HEK293T (cell line): Measurements from ENCODE around the gene RABL6.

Source experiments
- ARNT ChIP-seq: fragments of 450-650 bp; IDR thresholded peaks from 2 replicates; pipeline ENCODE4 v1.6.1; 2017; ENCODE audit warnings: mild to moderate bottlenecking
- ELF4 ChIP-seq: fragments of 450-650 bp; IDR thresholded peaks from 2 replicates; pipeline ENCODE4 v1.6.1; 2017; ENCODE audit warnings: antibody characterized with exemption
- FOXA1 ChIP-seq: fragments of 450-650 bp; IDR thresholded peaks from 2 replicates; pipeline ENCODE4 v1.6.1; 2016; ENCODE audit warnings: mild to moderate bottlenecking
- FOXK2 ChIP-seq: fragments of 450-650 bp; IDR thresholded peaks from 2 replicates; pipeline ENCODE4 v1.6.1; 2016; ENCODE audit warnings: mild to moderate bottlenecking
- HDGF ChIP-seq: fragments of 450-650 bp; IDR thresholded peaks from 2 replicates; pipeline ENCODE4 v1.6.1; 2017; ENCODE audit warnings: antibody characterized with exemption, borderline replicate concordance
- LEF1 ChIP-seq: fragments of 450-650 bp; IDR thresholded peaks from 2 replicates; pipeline ENCODE4 v1.6.1; 2017; ENCODE audit warnings: mild to moderate bottlenecking, borderline replicate concordance
- PKNOX1 ChIP-seq: fragments of 450-650 bp; IDR thresholded peaks from 2 replicates; pipeline ENCODE4 v1.6.1; 2016
- SP1 ChIP-seq: fragments of 450-650 bp; IDR thresholded peaks from 2 replicates; pipeline ENCODE4 v1.6.1; 2017
- SUZ12 ChIP-seq: fragments of 450-650 bp; IDR thresholded peaks from 2 replicates; pipeline ENCODE4 v1.6.1; 2016; ENCODE audit warnings: mild to moderate bottlenecking
- ZNF384 ChIP-seq: fragments of 450-650 bp; IDR thresholded peaks from 2 replicates; pipeline ENCODE4 v1.6.1; 2016

- TF ChIP-seq ZNF384 (no peak), FOXA1 (no peak), ELF4 (no peak), ARNT (no peak), HDGF (no peak), SUZ12 (no peak), FOXK2 (no peak), LEF1 (no peak), SP1 (no peak), PKNOX1 (no peak)
These were observed 18.2 kb upstream of the RABL6 start for GRCh38 chr9:136789523-136789937.
